Eye (tissue), 1 donor: Measurements from ENCODE around the gene RAB4B.
"Not testable (repeated sequence)": the region's sequence is repeated elsewhere in the genome, so short reads cannot be mapped to it uniquely, and the experiment has no call there.

Source experiments
- DNase-seq: peaks from one replicate; pipeline ENCODE4 v3.0.0-alpha.2; 2015

The RAB4B gene

DNA sequence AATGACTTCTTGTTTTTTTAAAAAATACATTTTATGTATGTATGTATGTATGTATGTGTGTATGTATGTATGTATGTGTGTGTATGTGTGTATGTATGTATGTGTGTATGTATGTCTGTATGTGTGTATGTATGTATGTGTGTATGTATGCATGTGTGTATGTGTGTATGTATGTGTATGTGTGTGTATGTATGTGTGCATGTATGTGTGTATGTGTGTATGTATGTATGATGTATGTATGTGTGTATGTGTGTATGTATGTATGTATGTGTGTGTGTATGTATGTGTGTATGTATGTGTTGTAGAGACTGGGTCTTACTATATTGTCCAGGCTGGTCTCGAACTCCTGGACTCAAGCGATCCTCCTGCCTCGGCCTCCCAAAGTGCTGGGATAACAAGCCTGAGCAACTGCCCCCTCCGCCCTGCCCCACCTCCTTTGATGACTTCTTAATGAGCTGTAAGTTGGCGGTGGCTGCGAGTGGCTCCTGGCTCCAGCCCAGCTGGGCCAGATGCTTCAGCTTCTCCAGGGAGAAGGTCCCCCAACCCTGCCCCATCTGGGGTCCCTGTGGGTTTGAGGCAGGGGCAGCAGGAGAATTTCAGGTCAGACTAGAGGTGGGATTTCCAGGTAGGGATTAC is 47.5 kb downstream of the RAB4B start:
- DNase-seq, result not testable (repeated sequence)

DNA sequence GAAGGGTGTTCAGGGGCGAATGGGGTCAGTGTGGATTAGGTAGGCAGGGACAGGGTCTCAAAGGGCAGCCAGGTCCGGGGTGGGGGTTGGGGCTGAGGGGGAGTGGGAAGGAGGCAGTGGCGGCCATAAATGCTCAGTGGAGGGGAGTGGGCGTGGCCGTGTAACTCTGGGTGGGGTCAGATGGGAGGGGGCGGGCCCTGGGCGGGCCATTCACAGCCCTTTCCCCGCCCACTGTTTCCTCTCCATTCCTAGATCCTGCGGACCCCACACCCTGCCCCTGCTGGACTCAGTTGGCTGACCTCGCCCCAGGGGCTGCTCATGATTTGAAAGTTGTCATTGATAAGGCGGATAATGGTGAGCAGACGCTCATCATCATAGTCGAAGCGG is 48.3 kb downstream of the RAB4B start:
- not testable (repeated sequence) for DNase-seq

DNA sequence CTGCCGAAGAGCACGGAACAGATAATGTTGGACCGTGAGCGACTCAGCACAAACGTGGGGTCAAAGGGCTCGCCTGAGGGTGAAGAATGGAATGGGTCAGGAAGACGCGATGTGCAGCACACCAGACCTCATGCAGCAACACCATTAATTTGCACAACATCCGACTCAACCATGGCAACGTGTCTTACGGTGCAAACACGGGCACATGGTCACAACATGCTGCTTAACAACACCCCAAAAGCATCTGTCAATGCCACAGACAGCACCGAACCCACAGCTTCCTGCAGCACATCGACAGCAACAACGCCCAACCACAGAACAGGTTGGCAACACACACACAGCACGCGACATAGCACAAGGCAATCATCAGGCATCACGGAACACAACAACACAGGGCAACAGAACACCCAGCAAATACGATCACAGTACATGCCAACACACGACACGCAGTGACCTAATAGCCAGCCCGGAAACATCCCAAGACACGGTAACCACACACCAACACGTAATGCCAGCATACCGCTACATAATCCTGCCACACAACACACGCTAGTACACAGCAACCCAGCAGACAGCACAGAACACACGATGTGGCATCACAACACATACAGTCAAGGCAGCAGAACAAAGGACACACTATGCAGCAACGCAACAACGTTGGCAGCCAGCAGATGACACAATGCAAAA is 48.8 kb downstream of the RAB4B start:
- DNase-seq, result not testable (repeated sequence)

DNA sequence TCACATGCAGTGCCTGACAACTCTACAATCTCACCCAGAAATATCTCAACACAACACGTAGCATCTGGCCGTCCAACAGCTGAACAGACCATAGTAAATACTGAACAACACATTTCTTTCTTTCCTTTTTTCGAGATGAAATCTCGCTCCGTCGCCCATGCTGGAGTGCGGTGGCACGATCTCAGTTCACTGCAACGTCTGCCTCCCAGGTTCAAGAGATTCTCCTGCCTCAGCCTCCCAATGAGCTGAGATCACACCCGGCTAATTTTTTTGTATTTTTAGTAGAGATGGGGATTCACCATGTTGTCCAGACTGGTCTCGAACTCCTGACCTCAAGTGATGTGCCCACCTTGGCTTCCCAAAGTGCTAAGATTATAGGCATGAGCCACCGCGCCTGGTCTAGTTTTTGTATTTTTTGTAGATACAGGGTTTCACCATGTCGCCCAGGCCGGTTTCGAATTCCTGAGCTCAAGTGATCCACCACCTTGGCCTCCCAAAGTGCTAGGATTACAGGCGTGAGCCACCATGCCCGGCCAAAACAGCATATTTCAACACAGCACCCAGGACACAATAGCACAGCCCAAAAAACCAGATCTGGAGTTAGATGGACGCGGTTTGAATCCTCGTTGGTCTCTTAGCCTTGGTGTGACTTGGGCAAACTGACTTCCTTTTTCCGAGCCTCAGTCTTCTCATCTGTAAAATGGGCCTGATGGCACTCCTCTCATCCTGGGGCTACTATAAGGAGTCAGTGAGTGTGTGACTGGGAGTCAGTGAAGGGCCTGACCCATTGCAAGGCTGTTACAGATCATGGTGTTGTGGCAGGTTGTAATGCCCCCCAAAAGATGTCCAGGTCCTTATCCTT is 49.6 kb downstream of the RAB4B start:
- no peak for DNase-seq

DNA sequence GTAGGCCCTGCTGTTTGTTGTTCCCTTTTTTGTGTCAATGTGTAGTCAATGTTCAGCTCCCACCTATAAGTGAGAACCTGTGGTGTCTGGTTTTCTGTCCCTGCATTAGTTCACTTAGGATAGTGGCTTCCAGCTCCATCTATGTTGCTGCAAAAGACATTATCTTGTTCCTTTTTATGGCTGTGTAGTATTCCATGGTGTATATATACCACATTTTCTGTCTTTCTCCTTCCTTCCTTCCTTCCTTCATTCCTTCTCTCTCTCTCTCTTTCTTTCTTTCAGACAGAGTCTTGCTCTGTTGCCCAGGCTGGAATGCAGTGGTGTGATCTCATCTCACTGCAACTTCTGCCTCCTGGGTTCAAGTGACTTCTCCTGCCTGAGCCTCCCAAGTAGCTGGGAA is 51.2 kb downstream of the RAB4B start:
- DNase-seq, result no peak

DNA sequence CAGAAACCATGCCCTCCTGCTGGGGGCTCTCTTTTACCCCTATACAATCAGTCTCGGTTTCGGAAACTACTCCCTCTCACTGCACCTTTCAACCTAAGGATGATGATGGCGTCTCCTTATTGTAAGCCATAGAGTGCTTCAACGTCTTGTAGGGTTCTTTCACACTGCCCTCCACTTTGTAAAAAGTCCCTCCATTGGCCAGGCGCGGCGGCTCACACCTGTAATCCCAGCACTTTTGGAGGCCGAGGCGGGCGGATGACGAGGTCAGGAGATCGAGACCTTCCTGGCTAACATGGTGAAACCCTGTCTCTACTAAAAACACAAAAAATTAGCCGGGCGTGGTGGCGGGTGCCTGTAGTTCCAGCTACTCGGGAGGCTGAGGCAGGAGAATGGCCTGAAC is 52.7 kb downstream of the RAB4B start:
- DNase-seq, result not testable (repeated sequence)

DNA sequence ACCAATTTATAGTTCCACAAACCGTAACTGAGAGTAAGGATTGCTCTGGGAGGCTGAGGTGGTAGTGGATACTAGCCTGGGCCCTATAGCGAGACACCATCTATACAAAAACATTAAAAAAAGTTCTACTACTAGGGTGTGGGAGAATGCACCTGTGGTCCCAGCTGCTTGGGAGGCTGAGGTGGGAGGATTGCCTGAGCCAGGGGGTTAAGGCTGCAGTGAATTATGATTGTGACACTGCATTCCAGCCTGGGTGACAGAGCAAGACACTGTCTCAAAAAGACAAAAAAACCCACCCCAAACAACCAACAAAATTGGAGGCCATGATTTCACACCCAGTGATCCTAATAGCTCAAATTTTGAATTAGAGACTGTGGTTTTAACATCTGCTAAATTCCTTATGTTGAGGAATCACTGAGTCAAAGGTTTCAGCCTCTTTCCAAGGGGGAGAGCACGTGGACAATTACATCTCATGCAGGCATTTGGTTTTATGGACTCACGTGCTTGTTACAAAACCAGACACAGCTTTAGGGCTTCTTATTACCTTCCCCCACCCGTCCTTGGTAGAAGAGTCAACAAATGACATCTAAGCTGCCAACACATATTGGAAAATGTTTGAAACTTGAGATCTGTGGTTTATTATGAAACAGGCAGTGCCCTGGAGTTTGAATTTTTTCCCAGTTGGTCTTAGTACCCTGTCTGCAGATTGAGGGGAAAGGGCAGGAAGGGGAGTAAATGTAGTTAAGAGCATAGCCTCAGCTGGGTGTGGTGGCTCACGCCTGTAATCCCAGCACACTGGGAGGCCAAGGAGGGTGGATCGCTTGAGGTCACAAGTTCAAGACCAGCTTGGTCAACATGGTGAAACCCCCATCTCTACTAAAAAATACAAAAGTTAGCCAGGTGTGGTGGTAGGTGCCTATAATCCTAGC is 53.7 kb downstream of the RAB4B start:
- DNase-seq, result peak; percentile 23

DNA sequence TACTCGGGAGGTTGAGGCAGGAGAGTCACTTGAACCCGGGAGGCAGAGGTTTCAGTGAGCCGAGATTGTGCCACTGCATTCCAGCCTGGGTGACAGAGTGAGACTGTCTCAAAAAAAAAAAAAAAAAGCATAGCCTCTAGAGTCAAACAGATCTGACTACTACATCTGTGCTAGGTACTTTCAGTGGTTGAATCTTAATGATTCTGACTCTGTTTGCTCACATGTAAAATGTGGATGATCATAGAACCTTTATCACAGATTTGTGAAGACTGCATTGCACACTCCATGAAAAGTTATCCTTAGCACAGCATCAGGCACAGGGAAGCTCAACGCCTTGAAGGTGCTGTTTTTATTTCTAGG is 54.4 kb downstream of the RAB4B start:
- DNase-seq, result not testable (repeated sequence)

DNA sequence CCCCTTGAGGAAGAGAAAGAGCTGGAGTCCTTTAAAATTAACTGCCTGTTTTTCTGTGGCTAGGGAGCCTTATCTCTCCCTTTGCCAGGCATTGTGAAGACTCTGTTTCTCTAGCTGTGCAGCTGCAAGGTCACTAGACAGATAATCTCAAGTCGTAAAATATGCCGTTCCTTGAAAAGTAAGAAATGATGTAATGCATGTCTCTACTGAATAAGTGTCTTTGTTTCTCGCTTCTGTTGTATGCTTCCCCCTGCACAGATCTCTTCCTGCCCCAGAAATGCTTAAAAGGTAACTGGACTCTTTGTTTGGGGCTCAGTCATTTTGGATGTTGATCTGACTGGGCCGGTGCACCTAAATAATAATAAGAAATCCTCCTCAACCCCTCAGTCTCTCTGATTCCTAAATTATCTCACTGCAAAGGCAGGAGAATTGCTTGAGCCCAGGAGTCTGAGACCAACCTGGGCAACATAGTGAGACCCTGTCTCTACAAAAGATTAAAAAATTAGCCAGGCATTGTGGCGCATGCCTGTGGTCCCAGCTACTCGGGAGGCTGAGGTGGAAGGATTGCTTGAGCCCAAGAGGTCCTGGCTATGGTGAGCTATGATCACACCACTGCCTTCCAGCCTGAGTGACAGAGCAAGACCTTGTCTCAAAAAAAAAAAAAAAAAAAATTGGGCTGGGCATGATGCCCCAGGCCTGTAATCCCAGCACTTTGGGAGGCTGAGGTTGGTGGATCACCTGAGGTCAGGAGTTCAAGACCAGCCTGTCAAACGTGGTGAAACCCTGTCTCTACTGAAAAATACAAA is 55.9 kb downstream of the RAB4B start:
- not testable (repeated sequence) for DNase-seq

DNA sequence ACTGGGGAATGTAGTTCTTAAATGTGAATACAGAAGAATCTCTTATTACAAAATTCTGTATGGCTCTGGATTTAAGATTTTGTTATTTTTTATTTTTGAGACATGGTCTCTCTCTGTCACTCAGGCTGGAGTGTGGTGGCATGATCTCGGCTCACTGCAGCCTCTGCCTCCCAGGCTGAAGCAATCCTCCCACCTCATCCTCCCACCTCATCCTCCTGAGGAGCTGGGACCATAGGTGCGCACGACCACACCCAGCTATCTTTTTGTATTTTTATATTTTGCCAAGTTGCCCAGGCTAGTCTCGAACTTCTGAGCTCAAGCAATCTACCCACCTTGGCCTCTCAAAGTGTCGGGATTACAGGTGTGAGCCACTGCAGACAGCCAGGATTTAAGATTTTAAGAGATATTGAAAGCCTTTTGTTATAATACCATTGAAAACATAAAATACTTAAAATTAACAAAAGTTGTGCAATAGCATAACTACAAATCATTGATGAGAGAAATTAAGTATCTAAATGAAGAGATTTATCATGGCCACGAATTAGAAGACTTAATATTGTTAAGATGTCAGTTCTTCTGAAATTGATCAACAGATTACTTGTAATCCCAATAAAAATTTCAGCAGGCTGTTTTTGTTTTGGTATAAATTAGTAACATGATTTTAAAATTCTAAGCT is 58.8 kb downstream of the RAB4B start:
- no peak for DNase-seq

DNA sequence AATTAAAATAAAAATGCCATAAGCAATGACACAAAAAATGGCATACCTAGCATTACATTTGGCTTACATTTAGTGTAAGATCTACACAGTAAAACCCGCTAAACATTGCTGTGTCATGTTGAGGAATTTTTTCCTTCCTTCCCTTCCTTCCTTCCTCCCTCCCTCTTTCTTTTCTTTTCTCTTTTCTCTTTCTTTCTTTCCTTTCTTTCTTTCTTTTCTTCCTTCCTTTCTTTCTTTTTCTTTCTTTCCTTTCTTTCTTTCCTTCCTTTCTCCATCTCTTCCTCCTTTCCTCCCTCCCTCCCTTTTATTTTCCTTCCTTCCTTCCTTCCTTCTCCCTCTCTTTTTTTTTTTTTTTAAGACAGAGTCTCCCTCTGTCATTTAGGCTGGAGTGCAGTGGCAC is 60.4 kb downstream of the RAB4B start:
- not testable (repeated sequence) for DNase-seq

DNA sequence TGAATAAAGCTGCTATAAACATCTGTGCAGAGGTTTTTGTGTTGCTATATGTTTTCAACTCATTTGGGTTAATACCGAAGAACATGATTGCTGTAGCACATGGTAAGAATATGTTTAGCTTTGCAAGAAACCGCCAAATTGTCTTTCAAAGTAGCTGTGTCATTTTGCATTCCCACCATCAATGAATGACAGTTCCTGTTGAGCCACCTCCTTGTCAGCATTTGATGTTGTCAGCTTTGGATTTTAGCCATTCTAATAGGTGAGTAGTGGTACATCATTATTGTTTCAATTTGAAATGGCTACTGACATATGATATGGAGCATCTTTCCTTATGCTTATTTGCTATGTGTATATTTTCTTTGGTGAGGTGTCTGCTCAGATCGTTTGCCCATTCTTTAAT is 64.0 kb downstream of the RAB4B start:
- DNase-seq, result not testable (repeated sequence)

DNA sequence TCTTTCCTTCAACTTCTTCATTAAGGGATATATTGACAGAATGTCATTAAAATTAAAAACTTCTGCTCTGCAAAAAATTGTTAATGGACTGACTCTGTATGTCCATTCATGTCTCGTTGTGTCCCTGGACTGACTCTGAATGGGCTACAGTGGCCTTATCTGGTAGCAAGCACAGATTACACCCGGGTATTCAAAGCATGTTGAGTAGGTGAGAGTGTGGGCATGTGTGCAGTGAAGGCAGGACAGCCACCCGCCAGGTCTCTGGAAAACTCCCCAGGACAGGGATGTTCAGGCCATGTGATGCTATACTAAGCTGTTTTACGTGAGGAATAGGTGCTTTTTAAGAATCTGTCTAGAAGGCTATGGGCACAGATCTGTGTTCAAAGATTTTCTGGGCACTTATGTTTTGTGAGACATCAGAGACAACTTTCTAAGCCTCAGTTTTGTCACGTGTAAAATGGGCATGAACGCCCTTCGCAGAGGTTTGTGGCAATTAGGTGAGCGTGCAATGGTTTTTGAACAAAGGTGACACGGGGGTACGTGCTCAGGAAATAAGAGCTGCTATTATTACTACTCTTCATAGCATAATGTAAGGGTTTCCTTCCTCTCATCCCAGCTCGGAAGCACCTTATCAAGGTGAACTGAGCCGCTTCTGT is 65.1 kb downstream of the RAB4B start:
- DNase-seq, result not testable (repeated sequence)

DNA sequence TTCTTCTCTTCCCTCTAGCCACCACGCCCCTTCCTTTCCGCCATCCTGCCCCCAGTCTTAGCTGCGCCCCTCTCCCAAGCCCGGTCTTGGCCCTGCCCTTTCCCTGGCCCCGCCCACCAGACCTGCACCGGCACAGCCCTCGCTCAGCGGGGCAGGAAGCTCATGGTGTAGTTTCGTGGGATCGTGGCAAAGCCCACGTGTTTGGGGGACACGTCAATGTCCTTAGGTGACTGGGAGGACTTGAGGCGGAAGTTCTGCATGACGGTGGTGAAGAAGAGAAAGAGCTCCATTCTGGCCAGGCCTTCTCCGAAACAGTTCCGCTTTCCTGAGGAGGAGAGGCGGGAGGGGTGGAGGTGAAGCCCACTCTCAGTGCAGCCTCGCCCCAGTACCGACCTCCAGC is 65.6 kb downstream of the RAB4B start:
- DNase-seq, result not testable (repeated sequence)
